Liver (tissue), 9 donors: ENCODE results near the gene FAM3B. TPM values are rescaled to one million over a fixed set of nuclear protein-coding genes. Genes with fewer than 3 reads are reported as not detected.
A peak's percentile ranks its signal among the peaks of the same experiment; 100 is the strongest.

Experiments used
- DNase-seq: peaks from one replicate; pipeline ENCODE4 v3.0.0-alpha.2; 2017; ENCODE audit warnings: low spot score
- H3K27ac ChIP-seq, 2 donors: one replicate each; pipeline ENCODE4 v1.7.0; 2013; ENCODE audit warnings: inconsistent platforms in 2 of 2, low read length in 2 of 2, control low read depth in 1 of 2, low read depth in 1 of 2, mild to moderate bottlenecking in 1 of 2
- H3K27me3 ChIP-seq, 4 donors: one replicate each; pipeline versions ENCODE4 v1.6.1 to v1.7.0; 2013; ENCODE audit warnings: low read length in 3 of 4, inconsistent platforms in 1 of 4, mild to moderate bottlenecking in 1 of 4, moderate library complexity in 1 of 4; ENCODE audit not compliant: control insufficient read depth in 4 of 4, insufficient read depth in 4 of 4
- H3K36me3 ChIP-seq, 4 donors: one replicate each; pipeline versions ENCODE4 v1.6.1 to v1.7.0; 2013; ENCODE audit warnings: low read length in 3 of 4, mild to moderate bottlenecking in 3 of 4, low read depth in 1 of 4, moderate library complexity in 1 of 4; ENCODE audit not compliant: control insufficient read depth in 4 of 4, insufficient read depth in 3 of 4
- H3K4me1 ChIP-seq, 4 donors: one replicate each; pipeline versions ENCODE4 v1.6.1 to v1.7.0; 2013; ENCODE audit warnings: low read length in 3 of 4, mild to moderate bottlenecking in 3 of 4, moderate library complexity in 1 of 4; ENCODE audit not compliant: control insufficient read depth in 4 of 4, insufficient read depth in 4 of 4
- H3K4me3 ChIP-seq, 3 donors: one replicate each; pipeline versions ENCODE4 v1.6.1 to v1.7.0; 2013; ENCODE audit warnings: low read length in 3 of 3, control low read depth in 1 of 3, low read depth in 1 of 3, mild to moderate bottlenecking in 1 of 3
- H3K9ac ChIP-seq, 2 donors: one replicate each; pipeline ENCODE4 v1.7.0; 2013; ENCODE audit warnings: low read length in 2 of 2, mild to moderate bottlenecking in 2 of 2, moderate library complexity in 2 of 2, control low read depth in 1 of 2, low read depth in 1 of 2
- H3K9me3 ChIP-seq, 4 donors: one replicate each; pipeline versions ENCODE4 v1.6.1 to v1.7.0; 2013; ENCODE audit warnings: low read length in 3 of 4; ENCODE audit not compliant: control insufficient read depth in 4 of 4
- ATF3 ChIP-seq: IDR thresholded peaks from 2 replicates; pipeline ENCODE4 v1.6.1; 2016; ENCODE audit warnings: antibody characterized with exemption
- CTCF ChIP-seq: fragments of 150-350 bp; IDR thresholded peaks from 2 replicates; pipeline ENCODE4 v1.5.1; 2017; ENCODE audit warnings: improper control_type of control experiment, low read depth, low read length; ENCODE audit not compliant: missing input control
- EGR1 ChIP-seq, 2 donors: IDR thresholded peaks; 2 replicates each; pipeline ENCODE4 v1.6.1; 2016 to 2018; ENCODE audit warnings: antibody characterized with exemption in 2 of 2, low read depth in 2 of 2
- FOXA1 ChIP-seq: IDR thresholded peaks from 2 replicates; pipeline ENCODE4 v1.6.1; 2016; ENCODE audit warnings: antibody characterized with exemption
- FOXA2 ChIP-seq: IDR thresholded peaks from 2 replicates; pipeline ENCODE4 v1.6.1; 2016; ENCODE audit warnings: antibody characterized with exemption
- GABPA ChIP-seq, 2 donors: IDR thresholded peaks in 1 of 2; conservative IDR thresholded peaks in 1 of 2; 2 replicates each; pipeline ENCODE4 v1.6.1; 2016; ENCODE audit warnings: antibody characterized with exemption in 2 of 2, mild to moderate bottlenecking in 1 of 2, moderate library complexity in 1 of 2
- HNF4A ChIP-seq, 2 donors: conservative IDR thresholded peaks; 2 replicates each; pipeline ENCODE4 v1.6.1; 2016; ENCODE audit warnings: antibody characterized with exemption in 2 of 2, mild to moderate bottlenecking in 2 of 2
- HNF4G ChIP-seq: IDR thresholded peaks from 2 replicates; pipeline ENCODE4 v1.6.1; 2016; ENCODE audit warnings: antibody characterized with exemption
- JUND ChIP-seq, 2 donors: IDR thresholded peaks; 2 replicates each; pipeline ENCODE4 v1.6.1; 2016; ENCODE audit warnings: antibody characterized with exemption in 2 of 2
- MAX ChIP-seq: IDR thresholded peaks from 2 replicates; pipeline ENCODE4 v1.6.1; 2016; ENCODE audit warnings: antibody characterized with exemption
- NR2F2 ChIP-seq: IDR thresholded peaks from 2 replicates; pipeline ENCODE4 v1.6.1; 2016; ENCODE audit warnings: antibody characterized with exemption
- RAD21 ChIP-seq, 2 donors: IDR thresholded peaks; 2 replicates each; pipeline ENCODE4 v1.6.1; 2016; ENCODE audit warnings: antibody characterized with exemption in 2 of 2, mild to moderate bottlenecking in 2 of 2
- REST ChIP-seq: IDR thresholded peaks from 2 replicates; pipeline ENCODE4 v1.6.1; 2016; ENCODE audit warnings: antibody characterized with exemption, mild to moderate bottlenecking
- RXRA ChIP-seq, 2 donors: IDR thresholded peaks; 2 replicates each; pipeline ENCODE4 v1.6.1; 2017 to 2018; ENCODE audit warnings: antibody characterized with exemption in 2 of 2, mild to moderate bottlenecking in 1 of 2
- TAF1 ChIP-seq: conservative IDR thresholded peaks from 2 replicates; pipeline ENCODE4 v1.6.1; 2016; ENCODE audit warnings: antibody characterized with exemption, mild to moderate bottlenecking
- YY1 ChIP-seq: IDR thresholded peaks from 2 replicates; pipeline ENCODE4 v1.6.1; 2016; ENCODE audit warnings: antibody characterized with exemption, mild to moderate bottlenecking
- ZBTB33 ChIP-seq: IDR thresholded peaks from 2 replicates; pipeline ENCODE4 v1.6.1; 2016; ENCODE audit warnings: antibody characterized with exemption
- WGBS: extraction: QIAGEN DNeasy Blood & Tissue Kit; methylation state at CpG from one replicate; pipeline ENCODE4 v1.1.7; 2013; 5-methylcytosine and 5-hydroxymethylcytosine counted together
- polyA plus RNA-seq, 2 donors: library from polyadenylated mRNA; stranded (reverse) in 1 of 2; unstranded in 1 of 2; fragments of 200-250 nt in 1 of 2; fragments of >200 nt in 1 of 2; fragmentation: Nextera tagmentation in 1 of 2; extraction: Ambion mirVana in 1 of 2; gene quantifications; one replicate each; pipeline versions ENCODE4 v1.2.1 to v1.2.3, GENCODE V29; 2013 to 2015
- total RNA-seq, 2 donors: library from RNA; depleted of rRNA; stranded (reverse); fragments of >200 nt; gene quantifications; one replicate each; pipeline ENCODE4 v1.2.3, GENCODE V29; 2014
- donor health status: healthy.
- donor health status: healthy.
- donor health status: healthy.
- donor health status: healthy.
- donor health status: healthy.

FAM3B gene
- total and polyA plus RNA-seq, 4 donors = 0.72 to 18.2 (median 3.4) TPM

- H3K9me3 ChIP-seq = no peaks in the 10 kb centered on the region
- DNase-seq = no peak
- 20% methylated on average over 8 of the region's 8 CpGs for WGBS
These were observed 33.3 kb upstream of the FAM3B start for GRCh38 chr21:41283211-41283818.

GRCh38 chr21:41289431-41289830, 27.2 kb upstream of the FAM3B start:
- Histone ChIP-seq H3K9me3 (no peaks in the 10 kb centered on the region), H3K36me3 (no peaks in the 10 kb centered on the region), H3K9ac (no peak overlapping the region), H3K4me3 (no peak overlapping the region), H3K27me3 (peaks cover 0 to 3% (median under 1%) of the 10 kb centered on the region in 4 donors), H3K4me1 (no peaks in the 10 kb centered on the region), H3K27ac (no peak overlapping the region)
- TF ChIP-seq EGR1 (IDR thresholded peaks at IDR 0.05; ENCODE audit: low read depth in 2 of 2) (no peak), GABPA (IDR thresholded peaks at IDR 0.05 in 1 of 2, conservative IDR thresholded peaks at IDR 0.05 in 1 of 2) (no peak), JUND (IDR thresholded peaks at IDR 0.05) (no peak), REST (no peak), HNF4G (no peak), RXRA (IDR thresholded peaks at IDR 0.05) (no peak), FOXA2 (no peak), CTCF (no peak), YY1 (no peak), MAX (no peak), FOXA1 (no peak), TAF1 (no peak), ZBTB33 (no peak), RAD21 (IDR thresholded peaks at IDR 0.05) (no peak), HNF4A (conservative IDR thresholded peaks at IDR 0.05) (no peak), ATF3 (no peak), NR2F2 (no peak)
- 68% methylated on average over 13 of the region's 13 CpGs for WGBS
- no peak for DNase-seq

More at GRCh38 chr21:41283211-41283818, 33.3 kb upstream of the FAM3B start:
- no peak overlapping the region for H3K9ac ChIP-seq
- no peaks in the 10 kb centered on the region for H3K27me3 ChIP-seq
- no peaks in the 10 kb centered on the region for H3K36me3 ChIP-seq
- no peak overlapping the region for H3K27ac ChIP-seq
- TF ChIP-seq CTCF (peak; percentile 94), RAD21 (IDR thresholded peaks at IDR 0.05) (peak; percentile 98), YY1 (no peak)
- H3K4me3 ChIP-seq = no peak overlapping the region
- H3K4me1 ChIP-seq = no peaks in the 10 kb centered on the region
